GM12872 (cell line): ENCODE measurements around the gene HPS4.

Experiments
- TF ChIP-seq, protein P1 (sequence below): IDR thresholded peaks from 3 replicates; pipeline ENCODE4 v1.5.1; 2011; ENCODE audit warnings: low read depth, mild to moderate bottlenecking, low read length, moderate library complexity; ENCODE audit not compliant: insufficient read depth

The HPS4 gene

DNA sequence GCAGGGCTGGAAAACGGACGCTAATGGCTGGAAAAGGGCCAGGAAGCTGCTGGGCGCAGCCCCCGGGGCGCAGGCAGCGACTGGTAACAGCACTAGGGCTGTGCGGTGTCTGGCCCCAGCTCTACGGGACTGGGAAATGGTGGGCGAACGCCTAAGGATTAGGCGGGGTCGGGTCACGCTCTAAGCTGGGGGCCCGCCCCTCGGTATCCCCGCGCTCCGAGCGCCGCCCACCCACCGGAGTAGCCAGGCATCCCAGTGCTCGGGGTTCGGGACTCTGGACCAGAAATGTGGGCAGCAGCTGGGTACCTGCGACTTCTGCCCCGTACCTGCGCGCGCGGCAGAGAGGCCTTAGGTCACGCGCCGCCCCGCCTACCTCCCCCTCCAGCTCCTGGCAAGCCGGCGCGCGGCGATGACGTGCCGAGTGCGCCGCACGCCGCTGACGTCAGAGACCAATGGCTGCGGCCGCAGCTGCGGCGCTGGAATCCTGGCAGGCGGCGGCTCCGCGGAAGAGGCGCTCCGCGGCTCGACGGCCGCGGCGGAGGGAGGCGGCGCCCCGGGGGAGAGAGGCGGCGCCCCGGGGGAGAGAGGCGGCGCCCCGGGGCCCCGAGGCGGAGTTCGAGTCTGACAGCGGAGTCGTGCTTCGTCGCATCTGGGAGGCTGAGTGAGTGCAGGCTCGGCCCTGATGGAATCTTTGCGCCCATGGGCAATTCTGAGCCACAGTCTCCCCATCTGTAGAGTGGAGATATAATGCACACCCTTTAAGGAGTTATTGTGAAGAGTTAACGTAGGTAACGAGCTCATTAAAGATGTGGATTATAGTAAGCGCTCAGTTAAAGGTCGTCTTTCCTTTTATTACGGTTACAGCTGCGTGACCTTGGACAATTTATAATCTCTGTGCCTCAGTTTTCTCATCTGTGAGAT lies at the start of gene HPS4, which contains the start of gene SRRD:
HPS4 (minus strand) TSS at position 345 of the 921 bp plus-strand sequence. CDS start 2,021 bp downstream, outside the sequence.
SRRD (plus strand) TSS at position 439 of the 921 bp plus-strand sequence; CDS start at position 453, 14 bp downstream.
- TF ChIP-seq, protein P1, sequence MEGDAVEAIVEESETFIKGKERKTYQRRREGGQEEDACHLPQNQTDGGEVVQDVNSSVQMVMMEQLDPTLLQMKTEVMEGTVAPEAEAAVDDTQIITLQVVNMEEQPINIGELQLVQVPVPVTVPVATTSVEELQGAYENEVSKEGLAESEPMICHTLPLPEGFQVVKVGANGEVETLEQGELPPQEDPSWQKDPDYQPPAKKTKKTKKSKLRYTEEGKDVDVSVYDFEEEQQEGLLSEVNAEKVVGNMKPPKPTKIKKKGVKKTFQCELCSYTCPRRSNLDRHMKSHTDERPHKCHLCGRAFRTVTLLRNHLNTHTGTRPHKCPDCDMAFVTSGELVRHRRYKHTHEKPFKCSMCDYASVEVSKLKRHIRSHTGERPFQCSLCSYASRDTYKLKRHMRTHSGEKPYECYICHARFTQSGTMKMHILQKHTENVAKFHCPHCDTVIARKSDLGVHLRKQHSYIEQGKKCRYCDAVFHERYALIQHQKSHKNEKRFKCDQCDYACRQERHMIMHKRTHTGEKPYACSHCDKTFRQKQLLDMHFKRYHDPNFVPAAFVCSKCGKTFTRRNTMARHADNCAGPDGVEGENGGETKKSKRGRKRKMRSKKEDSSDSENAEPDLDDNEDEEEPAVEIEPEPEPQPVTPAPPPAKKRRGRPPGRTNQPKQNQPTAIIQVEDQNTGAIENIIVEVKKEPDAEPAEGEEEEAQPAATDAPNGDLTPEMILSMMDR = no peak

DNA sequence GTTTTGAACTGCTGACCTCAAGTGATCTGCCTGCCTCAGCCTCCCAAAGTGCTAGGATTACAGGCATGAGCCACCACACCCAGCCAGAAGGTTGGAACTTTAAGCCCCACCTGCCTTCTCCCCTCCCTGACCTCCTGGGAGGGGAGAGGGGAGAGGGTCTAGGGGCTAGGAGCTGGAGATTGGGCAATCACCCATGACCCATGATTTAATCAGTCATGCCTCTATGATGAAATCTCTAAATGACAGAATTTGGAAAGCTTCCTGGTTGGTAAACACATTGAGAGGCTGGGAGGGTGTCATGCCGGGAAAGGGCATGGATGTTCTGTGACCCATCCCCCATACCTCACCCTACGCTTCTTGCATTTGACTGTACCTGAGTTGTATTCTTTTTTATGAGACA lies 45.8 kb upstream of the HPS4 start:
- TF ChIP-seq, protein P1 = no peak

DNA sequence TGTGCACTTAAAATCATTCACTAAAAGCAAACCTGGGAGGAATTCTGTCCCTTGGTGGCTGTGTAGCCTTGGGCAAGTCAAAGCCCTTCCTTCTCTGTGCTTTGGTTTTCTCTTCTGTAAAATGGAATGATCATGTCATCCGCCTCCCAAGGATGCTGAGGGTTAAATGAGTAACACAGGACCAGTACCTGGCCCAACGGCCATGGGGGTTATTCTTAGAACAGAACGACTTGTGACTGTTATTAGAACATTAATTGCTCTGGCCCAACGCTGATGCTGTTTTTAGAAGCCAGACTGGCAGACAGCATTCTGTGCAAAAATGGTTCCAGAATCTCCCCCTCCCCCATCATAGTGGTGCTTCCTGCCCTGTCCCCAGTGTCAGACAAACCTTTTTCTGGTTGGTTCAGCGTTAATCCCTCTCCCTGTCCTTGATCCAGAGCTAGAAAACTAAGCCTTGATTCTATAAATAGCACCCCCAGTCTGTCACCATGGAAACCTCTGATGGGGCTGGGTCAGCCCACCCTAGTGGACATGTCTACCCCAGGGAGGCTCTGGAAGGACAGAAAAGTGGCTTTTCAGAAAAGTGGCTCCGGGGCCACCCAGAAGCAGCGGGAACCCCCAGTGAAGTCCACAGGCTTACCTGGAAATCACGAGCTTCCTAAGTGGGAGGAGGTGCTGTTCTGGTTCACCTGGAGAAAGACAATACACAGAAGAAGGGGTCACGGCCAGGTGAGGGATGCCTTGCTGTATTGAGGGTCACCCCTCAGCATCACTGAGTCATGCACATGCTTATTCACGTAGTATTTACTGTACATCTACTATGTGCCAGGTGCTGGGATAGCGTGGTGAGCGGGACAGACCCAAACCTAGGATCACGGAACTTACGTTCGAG lies 44.2 kb upstream of the HPS4 start:
- TF ChIP-seq, protein P1 = no peak

DNA sequence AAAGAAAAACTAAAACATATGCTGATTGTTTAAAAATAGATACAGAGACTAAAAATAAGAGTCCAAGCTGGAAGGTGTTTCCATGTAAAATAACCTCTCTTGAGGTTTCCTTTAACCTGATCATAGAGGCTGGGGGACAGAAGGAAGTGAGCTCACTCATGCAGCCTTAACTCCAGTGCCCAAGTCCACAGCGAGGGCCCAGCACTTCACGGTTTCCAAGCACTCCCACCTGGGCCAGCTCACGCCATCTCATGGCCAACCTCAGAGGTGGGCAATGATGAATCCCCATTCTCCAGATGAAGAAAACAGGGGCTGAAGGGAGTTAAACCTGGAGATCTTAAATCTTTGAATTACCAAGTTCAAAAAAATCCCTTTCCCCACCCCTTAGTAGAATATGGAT lies 43.6 kb upstream of the HPS4 start:
- TF ChIP-seq, protein P1 = no peak

DNA sequence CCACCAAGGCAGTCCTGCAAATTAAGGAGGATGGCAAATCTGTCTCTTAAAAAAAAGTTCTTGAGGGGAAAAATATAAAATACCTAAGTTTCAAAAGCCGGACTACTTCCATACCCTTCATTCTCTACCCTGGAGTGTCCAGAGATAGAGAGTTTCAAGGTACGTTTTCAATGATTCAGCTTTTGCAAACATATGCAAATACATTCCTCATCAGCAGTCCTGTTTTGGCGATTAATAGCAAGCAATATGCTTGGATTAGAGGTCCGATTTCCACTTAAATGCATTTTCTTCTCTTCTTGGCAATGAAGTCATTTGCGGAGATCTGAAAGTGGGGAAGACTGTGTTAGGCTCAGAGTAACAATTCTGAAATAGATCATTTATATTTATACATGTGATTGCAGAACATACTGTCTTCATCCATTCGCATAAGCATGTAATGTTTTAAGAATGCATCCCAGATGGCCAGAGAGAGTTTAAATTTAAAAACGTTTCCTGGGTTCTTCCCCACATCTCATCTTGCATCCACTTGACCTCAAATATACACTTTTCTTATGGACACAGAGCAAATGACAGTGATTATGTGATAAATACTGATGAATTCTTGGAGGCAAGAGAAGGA lies 42.5 kb upstream of the HPS4 start:
- TF ChIP-seq, protein P1 = no peak

DNA sequence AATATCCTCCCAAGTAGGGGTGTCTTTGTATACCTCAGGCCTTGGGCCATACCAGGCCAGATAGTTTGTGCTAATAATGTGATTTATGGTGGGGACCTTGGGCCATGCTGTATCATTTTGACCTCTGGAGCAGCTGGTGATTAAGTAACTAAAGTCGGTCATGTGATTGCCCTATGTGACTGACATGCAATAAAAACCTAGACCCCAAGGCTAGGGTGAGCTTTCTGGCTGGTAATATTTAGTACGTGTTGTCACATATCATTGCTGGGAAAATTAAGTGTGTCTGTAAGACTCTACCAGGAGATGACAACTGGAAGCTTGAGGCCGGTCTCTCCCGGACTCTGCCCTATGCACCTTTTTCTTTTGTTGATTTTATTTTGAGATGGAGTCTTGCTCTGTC lies 41.3 kb upstream of the HPS4 start:
- TF ChIP-seq, protein P1 = no peak
